Fibroblast of upper back skin (primary cell): Measurements from ENCODE around the gene CDC37.

Source experiments
- DNase-seq: peaks from one replicate; pipeline ENCODE4 v3.0.0-alpha.2; 2013

CDC37 gene

GRCh38 chr19:10403137-10404021 lies at the start of gene CDC37:
Gene CDC37 (minus strand): TSS chr19:10403542. CDS start chr19:10403479, 63 bp downstream.
- DNase-seq = peak; percentile 95

- no peak for DNase-seq
These were observed 47.7 kb upstream of the CDC37 start for GRCh38 chr19:10450853-10451609.

GRCh38 chr19:10450191-10450852 lies 47.0 kb upstream of the CDC37 start:
- DNase-seq = no peak

GRCh38 chr19:10449037-10449436 lies 45.7 kb upstream of the CDC37 start:
- DNase-seq = no peak

GRCh38 chr19:10442698-10443097 lies 39.4 kb upstream of the CDC37 start:
- DNase-seq = no peak

GRCh38 chr19:10439588-10439987 lies 36.2 kb upstream of the CDC37 start:
- no peak for DNase-seq

GRCh38 chr19:10433131-10433536 lies 29.8 kb upstream of the CDC37 start:
- DNase-seq = no peak

GRCh38 chr19:10432736-10433130 lies 29.4 kb upstream of the CDC37 start:
- no peak for DNase-seq

GRCh38 chr19:10431943-10432735 lies 28.8 kb upstream of the CDC37 start:
- no peak for DNase-seq

GRCh38 chr19:10431254-10431942 lies 28.1 kb upstream of the CDC37 start:
- no peak for DNase-seq

- no peak for DNase-seq
These were observed 27.3 kb upstream of the CDC37 start for GRCh38 chr19:10430505-10431253.

- no peak for DNase-seq
These were observed 25.6 kb upstream of the CDC37 start for GRCh38 chr19:10428996-10429381.

GRCh38 chr19:10427169-10427568 lies 23.8 kb upstream of the CDC37 start:
- no peak for DNase-seq

GRCh38 chr19:10424011-10424637 lies 20.8 kb upstream of the CDC37 start:
- peak; percentile 72 for DNase-seq

- DNase-seq = no peak
These were observed 19.5 kb upstream of the CDC37 start for GRCh38 chr19:10422846-10423245.

GRCh38 chr19:10422046-10422461 lies 18.7 kb upstream of the CDC37 start:
- no peak for DNase-seq

- DNase-seq = no peak
These were observed 18.1 kb upstream of the CDC37 start for GRCh38 chr19:10421240-10422045.

GRCh38 chr19:10420444-10421239 lies 17.3 kb upstream of the CDC37 start, which contains the start of gene PDE4A:
Gene PDE4A (plus strand): TSS chr19:10420538. CDS start chr19:10420765, 227 bp downstream.
- DNase-seq = no peak
